ENCODE data around the gene RAD51.

The RAD51 gene

DNA sequence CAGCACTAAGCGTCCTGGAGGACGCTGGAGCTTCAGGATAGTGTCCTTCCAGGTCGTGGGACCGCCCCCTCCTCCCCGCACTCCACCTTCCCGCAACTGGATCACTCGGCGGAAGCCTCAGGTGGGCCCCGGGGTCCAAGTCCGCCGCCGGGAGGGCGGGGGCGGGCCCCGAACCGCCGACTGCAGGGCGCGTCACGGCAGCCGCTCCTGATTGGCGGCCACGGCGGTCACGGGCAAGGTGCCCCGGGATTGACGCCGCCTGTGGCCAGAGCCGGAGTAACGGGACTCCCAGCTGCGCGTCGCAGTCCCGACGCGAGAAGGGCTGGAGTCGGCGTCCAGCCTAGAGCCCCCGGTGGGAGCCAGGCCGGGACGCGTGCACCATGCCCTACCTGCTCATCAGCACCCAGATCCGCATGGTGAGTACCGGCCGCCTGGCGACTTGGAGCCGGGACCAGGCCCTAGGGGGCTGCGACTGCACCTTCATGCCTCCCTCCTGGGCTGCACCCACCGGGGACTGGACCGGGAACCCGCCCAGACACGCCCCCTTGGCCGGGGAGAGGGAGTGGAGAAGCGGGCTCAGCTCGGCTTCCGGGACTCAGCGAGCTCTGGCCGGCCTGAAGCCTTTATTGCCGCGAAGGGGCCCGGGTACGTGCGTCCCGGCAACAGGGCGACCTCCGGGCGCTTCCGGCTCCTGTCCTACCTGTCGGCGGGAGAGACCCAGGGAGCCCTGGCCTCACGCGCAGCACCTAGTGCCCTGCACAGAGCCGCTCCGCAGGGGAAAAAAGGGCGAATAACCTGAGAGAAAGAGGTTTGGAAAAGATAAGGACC lies 69.0 kb downstream of the RAD51 start, which contains the start of gene GCHFR:
Gene GCHFR, plus strand, starts transcription at position 268 of the 828 bp plus-strand sequence. Its CDS starts 113 bp downstream, at position 381.
- no peak for FAIRE-seq

DNA sequence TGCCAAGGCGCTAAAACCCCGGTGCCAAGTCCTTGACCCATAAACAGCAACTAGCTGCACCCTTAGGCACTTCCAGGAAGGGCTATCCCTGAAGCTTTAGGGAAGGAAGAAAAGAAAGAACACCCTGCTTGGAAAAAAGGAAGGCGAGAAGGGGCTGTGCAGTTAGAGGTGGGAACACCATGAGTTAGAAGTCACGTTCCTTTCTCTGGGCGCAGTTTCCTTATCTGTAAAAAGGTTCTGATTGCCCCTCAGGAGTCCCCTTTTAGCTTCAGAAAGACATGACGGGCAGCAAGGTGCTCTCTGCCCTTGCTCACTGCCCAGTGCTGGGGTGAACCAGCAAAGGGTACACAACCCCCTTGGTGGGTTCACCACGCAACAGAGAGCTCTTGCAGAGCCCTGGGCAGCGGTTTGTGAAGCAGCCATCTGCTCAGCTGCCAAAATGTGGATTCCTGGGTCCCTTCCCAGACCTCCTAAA lies 69.7 kb downstream of the RAD51 start:
- FAIRE-seq, result no peak

DNA sequence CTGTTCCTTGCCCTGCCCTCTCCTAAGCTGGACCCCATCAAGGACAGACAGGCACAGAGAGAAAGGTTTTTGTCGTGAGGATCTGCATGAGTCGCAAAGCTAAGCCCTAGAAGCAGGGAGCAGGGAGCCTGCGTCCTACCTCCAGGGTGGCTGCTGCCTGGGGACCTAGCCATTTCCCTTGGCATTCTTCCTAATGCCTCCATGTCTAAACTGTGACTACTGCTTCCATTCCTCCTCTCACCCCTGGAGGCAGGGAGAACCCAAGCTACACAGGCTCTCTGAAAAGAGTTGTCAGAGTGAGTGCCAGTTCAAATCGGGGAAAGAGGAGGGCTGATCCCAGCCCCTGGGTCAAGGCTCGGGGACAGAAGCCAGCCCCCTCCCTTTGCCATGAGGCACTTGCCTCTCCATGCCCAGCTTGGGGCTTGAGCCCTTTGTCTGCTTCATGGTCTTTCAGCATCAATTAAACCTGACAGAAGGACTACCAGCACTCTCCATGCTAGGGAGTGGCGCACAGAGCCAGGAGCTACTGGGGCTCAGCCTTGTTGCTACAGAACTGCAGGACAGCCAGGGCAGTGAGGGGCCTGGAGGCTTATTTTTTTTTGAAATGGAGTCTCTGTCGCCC lies 71.3 kb downstream of the RAD51 start:
- FAIRE-seq, result no peak

DNA sequence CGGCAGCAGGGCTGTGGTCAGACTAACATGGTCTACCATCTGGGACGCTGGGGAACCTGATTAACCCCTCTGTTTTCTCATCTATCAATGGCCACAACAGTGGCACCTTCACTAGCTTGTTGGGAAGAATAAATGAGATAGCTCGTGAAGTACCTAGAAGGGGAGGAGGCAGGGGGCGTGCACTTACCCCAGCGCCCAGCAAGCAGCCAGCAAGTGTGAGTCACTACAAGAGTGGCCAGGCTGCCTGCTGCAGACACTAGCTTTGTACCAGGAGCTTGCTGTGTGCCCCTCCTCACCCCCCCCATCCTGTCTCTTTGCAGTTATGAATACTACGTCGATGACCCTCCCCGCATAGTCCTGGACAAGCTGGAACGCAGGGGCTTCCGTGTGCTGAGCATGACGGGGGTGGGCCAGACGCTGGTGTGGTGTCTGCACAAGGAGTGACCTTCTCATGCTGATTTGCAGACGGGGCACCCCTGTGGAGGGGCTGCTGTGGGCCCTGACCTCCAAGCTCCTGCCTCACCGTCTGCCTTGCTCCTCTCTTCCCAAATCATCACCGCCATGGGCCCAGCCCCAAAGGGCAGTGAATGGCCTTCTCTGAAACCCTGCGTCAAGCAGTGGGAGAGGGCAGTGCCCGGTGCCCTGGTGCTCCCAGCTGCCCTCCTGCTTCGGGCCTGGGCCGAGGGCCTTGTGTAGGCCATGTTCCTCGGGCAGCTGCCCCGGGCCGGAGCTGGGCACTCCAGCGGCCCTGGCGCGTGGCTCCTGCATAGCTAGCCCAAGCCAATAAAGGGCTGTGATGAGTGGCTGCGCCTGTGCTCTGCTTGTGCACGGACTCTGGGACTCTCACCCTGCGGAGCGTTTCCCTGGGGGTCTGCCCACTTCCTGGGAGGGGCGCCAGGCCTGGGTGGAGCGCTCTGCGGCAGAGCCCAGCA lies 72.2 kb downstream of the RAD51 start:
- no peak for FAIRE-seq

DNA sequence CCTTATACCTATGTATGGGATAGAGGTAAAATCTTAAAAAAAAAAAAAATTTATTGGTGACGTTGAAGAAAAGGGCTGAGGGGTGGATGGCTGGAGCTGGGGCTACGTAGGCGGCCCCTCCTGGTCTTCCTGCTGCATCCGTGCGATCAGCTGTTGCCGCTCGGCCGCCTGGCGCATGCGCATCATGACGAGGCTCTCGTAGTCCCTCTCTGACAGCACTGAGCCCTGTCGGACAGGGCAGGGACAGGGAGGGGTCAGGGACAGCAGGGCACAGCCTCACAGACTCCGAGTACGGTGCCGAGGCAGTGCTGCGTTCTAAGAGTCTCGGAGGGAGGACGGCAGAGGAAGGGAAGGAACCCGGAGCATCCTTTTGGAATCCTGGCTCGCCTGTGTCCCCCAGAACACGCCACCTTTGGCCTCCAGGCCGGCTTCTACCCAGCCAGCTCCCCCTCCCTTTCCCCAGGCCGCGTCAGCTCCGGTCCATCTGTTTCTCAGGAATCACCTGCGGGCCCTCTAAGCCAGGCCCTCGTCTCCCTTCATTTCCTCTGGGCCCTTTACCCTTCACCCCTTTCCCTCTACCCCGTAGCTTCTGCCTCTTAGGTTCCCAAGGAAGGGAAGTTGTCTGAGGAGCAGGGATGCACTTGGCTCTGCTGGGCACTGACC lies 73.0 kb downstream of the RAD51 start:
- FAIRE-seq, result no peak

DNA sequence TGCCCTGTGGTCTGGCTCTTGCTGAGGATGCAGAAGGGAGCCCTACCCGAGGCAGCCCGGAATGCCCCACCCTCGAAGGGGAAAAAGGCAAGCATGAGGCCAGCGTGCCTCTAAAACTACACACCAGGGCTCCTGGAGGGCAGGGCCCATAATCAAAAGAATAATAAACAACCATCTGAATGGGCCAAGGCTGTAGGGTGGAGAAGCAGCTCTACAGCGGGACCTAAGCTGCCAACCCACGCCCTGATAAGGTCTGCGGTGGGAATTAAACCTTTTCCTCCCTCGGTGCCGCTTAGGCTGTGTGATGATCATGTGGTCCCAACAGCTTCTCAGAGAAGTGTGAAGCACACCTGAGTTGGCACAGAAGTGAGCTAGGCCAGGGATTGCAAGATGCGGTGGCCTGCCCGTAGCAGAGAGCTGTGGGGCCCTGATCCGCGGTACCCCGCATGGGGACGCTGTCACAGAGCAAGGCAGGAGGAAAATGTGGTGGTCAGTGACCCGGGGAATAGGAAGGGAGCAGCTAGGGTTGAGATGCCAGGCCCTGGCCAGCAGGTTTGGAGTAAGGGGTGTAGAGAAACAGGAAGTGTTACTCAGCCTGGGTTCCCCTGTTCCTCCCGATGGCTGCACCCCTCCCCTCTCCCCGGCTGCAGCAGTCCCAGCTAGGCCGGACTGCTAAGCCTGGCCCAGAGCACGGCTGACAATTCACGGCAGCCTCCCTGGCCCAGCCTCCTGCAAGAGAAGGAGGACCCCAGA lies 73.7 kb downstream of the RAD51 start:
- no peak for FAIRE-seq

DNA sequence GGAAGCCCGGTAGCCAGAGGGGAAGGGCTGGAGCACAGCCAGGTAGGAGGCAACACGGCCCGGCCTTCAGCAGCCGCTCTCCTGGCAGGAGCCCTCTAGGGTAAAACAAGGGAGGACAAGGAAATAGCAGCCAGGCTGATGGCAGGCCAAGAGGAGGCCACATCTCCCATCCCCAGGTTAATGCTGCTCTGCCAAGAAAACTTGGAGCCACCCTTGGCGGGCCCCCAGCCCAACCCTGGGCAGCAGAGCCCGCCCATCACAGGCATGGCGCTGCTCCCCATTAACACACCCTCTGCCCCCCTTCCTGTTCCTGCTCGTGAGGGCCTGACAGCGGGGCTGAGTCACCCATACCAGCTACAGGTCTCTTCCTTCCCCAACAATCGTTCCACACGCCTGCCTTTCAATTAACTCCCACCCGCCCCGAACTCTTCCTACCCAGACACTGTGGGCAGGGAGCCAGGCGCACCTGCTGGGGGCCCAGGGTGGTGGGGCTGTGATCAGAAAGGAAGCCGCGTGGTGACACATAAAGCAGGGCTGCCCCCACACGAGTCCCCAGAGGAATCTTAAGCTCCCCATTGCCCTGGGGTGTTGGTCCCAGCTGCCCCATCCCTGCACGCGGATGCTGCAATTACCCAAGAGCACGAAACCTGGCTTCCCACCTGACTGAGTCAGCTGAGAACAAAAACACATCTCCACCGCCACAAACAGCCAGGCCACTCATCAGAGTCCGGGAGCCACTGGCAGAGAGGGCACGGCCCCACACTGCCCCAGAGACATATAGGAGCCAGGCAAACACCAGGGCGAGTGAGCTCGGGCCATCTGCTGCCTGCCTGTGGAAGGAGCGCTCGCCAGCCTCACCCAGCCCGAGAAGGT lies 74.5 kb downstream of the RAD51 start, which contains the start of gene C15orf62:
Gene C15orf62, plus strand, starts transcription at position 707 of the 873 bp plus-strand sequence. CDS start 516 bp downstream, outside the sequence.
- no peak for FAIRE-seq

DNA sequence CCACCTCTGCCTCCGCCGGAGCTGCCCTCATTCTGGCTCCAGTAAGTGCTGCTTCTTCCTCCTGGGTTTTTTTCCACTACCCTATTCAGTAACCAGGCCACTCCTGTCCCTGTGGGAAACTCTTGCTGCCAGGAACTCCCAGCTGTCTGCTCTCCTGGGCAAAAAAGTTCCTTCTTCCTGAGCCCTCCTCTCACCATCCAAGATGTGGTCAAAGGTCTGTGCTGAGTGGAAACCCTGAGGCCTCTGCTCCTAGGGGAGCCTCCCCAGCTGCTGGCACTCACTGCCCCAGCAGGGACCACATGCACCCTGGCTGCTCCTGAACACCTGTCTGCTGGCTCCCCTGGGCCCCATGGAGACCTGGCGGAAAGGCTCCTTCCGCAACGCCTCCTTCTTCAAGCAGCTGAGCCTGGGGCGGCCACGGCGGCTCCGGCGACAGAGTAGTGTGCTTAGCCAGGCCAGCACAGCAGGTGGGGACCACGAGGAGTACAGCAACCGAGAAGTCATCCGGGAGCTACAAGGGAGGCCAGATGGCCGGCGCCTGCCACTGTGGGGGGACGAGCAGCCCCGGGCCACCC lies 75.3 kb downstream of the RAD51 start:
- FAIRE-seq, result no peak

DNA sequence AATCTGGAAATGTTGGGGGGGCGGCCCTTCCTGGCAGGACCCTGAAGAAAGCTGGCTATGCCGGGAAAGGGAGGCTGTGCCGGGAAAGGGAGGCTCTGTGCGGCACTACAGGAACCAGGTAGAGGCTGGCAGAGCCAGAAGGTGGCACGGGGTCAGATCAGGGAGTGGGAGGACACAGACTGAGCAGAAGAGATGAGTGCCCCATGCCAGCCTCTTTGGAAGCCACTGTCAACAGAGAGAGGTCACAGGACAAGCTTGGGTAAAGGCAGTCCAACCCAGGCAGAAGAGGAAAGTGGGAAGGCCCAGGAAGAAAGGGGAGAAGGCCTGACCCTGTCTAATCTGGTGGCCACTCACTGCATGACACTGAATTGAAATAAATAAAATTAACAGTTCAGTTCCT lies 76.3 kb downstream of the RAD51 start:
- no peak for FAIRE-seq

DNA sequence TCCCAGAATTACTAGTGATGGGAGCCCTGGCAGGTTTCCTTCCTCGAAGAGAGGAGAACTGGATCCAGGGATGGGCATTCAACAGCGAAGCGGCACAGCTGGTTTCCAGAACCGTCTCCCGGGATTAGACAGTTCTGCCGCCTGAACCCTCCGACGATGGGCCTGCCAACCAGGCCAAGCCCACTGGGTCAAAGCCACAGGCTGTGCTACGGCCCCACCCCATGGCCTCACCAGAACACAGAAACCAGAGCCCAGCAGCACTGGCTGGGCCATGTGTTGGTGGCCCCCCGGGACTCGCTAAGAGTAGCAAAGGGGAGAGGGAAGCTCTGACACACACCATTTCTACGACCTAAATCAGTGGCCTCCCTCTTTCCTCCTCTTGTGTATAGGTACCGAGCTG lies 77.0 kb downstream of the RAD51 start:
- no peak for FAIRE-seq

DNA sequence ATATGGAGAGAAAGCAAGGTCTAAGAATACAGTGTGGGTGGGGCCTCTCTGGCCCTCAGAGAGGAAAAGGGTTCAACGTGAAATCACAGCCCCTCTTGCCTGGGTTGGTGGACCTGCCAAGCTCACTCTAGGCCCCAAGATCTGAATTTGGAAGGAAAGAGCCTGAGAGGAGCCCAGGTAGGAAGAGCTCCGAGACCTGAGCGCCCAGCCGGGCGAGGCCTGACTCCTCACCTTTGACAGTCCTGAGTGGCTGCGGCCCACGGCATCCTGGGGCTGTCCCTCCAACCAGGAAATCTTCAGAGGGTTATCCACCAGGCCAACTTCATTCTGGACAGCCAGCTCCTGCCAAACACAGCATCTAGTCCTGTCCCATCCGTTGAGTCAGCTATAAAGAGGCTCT lies 78.5 kb downstream of the RAD51 start:
- no peak for FAIRE-seq

DNA sequence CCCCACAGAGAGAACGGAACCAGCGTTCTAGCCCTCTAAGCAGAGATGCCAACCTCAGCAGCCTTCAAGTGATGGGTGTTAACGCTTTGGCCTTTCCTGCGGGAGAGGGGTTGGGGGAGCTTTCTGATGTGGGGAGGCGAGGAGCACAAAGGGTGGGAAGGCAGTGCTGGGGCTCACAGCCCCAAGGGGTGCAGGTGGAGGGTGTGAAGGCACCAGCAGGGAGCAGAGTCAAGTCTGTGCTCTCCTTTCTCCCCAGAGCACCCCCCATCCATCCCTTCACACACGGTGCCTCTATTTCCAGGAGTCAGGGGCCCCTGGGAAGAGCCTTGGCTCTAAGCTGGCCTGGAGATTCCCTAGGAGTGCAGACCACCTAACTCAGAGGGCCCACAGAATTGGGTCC lies 78.9 kb downstream of the RAD51 start:
- no peak for FAIRE-seq

DNA sequence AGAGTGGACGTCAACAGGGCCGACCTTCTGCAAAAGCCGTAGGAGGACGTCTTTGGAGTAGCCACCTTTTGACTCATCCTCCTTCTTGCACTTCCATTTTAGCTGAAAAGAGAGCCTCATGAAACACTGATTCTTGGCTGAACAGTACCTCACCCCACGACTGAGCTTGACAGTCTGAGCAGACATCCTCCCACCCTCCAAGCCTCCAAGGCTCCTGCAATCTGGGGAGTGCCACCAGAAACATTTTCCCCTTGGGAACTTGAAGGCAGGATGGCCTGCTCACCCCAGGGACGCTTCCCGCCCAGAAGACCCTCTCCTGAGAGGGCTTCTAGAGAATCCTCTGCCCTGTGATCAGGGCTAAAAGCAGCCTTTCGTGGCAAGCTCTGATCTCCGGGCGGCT lies 80.0 kb downstream of the RAD51 start:
- FAIRE-seq, result no peak

DNA sequence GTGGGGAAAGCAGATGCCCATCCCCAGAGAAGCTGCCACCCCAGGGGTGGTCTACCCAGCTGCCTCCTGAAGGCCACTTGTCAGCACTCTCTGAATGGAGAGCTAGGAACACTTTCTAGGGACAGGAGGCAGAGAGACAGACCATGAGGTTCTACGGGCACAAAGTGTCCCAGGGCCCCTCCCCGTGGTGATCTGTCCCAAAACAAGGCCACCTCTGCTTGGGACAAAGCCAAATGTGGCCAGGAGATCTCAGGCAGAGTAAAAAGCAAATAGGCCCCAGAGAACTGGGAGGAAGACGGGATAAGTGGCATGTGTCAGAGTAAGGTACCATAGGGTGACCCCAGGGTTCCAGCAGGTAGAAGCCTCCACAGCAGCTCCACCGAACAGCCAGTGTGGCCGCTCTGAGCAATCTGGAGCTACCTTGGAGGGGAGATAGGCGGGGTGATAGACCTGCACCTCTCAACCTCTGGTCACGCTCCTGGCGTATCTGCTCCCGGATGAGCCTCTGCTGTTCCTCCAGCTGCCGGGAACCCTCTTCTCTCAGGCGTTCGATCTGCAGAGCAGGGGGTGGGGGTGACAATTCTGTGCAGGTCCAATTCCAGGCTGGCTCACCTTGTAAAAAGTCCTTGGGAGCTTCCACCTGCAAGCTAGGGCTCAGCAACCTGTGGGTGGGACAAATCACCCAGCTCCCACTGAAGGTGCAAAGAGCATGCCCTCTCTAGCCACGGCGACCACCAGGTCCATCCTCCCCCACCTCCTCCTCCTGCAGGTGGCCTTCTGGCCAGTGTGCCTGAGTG lies 81.0 kb downstream of the RAD51 start:
- FAIRE-seq, result no peak

DNA sequence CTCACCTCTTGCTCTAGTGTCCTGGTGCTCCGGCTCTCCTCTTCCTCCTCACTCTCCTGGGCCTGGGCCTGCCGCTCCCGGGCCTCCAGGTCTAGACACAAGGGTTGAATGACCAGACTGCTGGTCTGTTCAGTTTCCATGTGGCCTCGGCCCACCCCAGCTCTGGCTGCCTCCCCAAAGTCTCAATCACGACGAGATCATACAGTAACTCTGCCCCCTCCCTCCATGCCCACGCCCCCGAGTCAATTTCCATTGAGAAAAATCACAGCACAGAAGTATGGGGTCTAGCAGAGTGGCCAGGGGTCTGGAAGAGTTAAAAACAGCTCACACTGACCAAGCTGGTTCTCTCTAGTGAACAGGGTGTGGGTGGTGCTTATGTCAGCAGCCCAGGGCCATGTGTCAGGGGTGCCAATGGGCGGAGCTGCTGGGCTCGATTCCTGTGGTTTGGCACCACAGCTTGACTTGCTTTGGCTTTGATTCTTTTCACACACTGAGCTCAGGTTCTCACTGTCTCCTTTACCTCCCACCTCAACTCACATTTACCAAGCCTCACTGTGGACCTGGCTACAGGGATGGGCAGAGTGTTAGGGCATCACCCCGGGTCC lies 81.7 kb downstream of the RAD51 start:
- no peak for FAIRE-seq

All from TTC549 (cell line).